Left forelimb (tissue), 1 donor: Measurements from ENCODE around the gene LIMS2.
A peak's percentile ranks its signal among the peaks of the same experiment; 100 is the strongest.

ENCODE experiments used
- DNase-seq: peaks from one replicate; pipeline ENCODE4 v3.0.0-alpha.2; 2018; ENCODE audit warnings: low spot score

The LIMS2 gene

GRCh38 chr2:127599211-127599610, 76.1 kb downstream of the LIMS2 start:
- DNase-seq = no peak

GRCh38 chr2:127598711-127599110, 76.6 kb downstream of the LIMS2 start:
- DNase-seq = no peak

- DNase-seq = no peak
Observed at GRCh38 chr2:127597984-127598380, 77.3 kb downstream of the LIMS2 start.

- DNase-seq = no peak
Observed at GRCh38 chr2:127597046-127597983, 78.0 kb downstream of the LIMS2 start.

GRCh38 chr2:127596311-127597045, 78.9 kb downstream of the LIMS2 start:
- peak; percentile 20 for DNase-seq

GRCh38 chr2:127594116-127594591, 81.2 kb downstream of the LIMS2 start:
- DNase-seq = peak; percentile 52

GRCh38 chr2:127593228-127594115, 81.9 kb downstream of the LIMS2 start:
- DNase-seq = peak; percentile 59

GRCh38 chr2:127592761-127593227, 82.5 kb downstream of the LIMS2 start:
- peak; percentile 54 for DNase-seq

GRCh38 chr2:127591221-127591923, 84.0 kb downstream of the LIMS2 start:
- peak; percentile 62 for DNase-seq

- DNase-seq = peak; percentile 37
Observed at GRCh38 chr2:127590386-127591190, 84.7 kb downstream of the LIMS2 start.

- peak; percentile 53 for DNase-seq
Observed at GRCh38 chr2:127589841-127590240, 85.5 kb downstream of the LIMS2 start.

GRCh38 chr2:127589358-127589757, 86.0 kb downstream of the LIMS2 start:
- DNase-seq = peak; percentile 50
